Mucosa of descending colon (tissue), 3 donors: ENCODE measurements around the gene COL1A2. TPM values are rescaled to one million over a fixed set of nuclear protein-coding genes. Genes with fewer than 3 reads are reported as not detected.
A peak's percentile ranks its signal among the peaks of the same experiment; 100 is the strongest.

Source experiments
- ATAC-seq: fragments of 200-7000 bp; cut with Tn5 transposase; one replicate; pipeline ENCODE4 v1.9.1; 2020; ENCODE audit warnings: mild to moderate bottlenecking, moderate library complexity
- DNase-seq, 3 donors: peaks; one replicate each; pipeline ENCODE4 v3.0.0-alpha.2; 2020
- H3K36me3 ChIP-seq: fragments of 200-600 bp; one replicate; pipeline ENCODE4 v1.8.0; 2021; ENCODE audit warnings: low read depth, mild to moderate bottlenecking
- H3K4me1 ChIP-seq: fragments of 200-600 bp; one replicate; pipeline ENCODE4 v1.8.0; 2021; ENCODE audit warnings: low read depth, mild to moderate bottlenecking
- H3K4me3 ChIP-seq: fragments of 200-600 bp; one replicate; pipeline ENCODE4 v1.8.0; 2021; ENCODE audit warnings: mild to moderate bottlenecking
- H3K9me3 ChIP-seq: fragments of 200-600 bp; one replicate; pipeline ENCODE4 v1.8.0; 2021; ENCODE audit warnings: mild to moderate bottlenecking
- intact Hi-C, 2 donors: fragments of 100-400 bp; cut with DNase I in 1 of 2; cut with micrococcal nuclease in 1 of 2; formaldehyde crosslinking; loops; one replicate each; pipeline versions ENCODE4 v1.11.0 to v1.11.1; 2022; cut with DNase I, micrococcal nuclease
- total RNA-seq, 3 donors: library from RNA; stranded (reverse); fragmentation: NEBNext Ultra II Directional in 2 of 3; extraction: Animal tissue kit (Norgen Biotek cat#: 25700) in 2 of 3; gene quantifications; one replicate each; pipeline versions ENCODE4 v1.2.1 to v1.2.4, GENCODE V29; 2021 to 2023
- TF ChIP-seq, protein P1 (sequence below): fragments of 200-600 bp; IDR thresholded peaks from one replicate; pipeline ENCODE4 v1.8.0; 2022; ENCODE audit warnings: antibody characterized with exemption, mild to moderate bottlenecking
- donor health status: DM: no; HTN: no; CAD: no; lungs with moderate emphysema.
- donor health status: DM: no; HTN: no; CAD: no.
- donor health status: DM: no; HTN: yes; CAD: no.

COL1A2 gene
- total RNA-seq, 3 donors from 2014 or later = 35.1 to 176 (median 155) TPM

GRCh38 chr7:94374721-94375566, 19.8 kb upstream of the COL1A2 start:
- Histone ChIP-seq H3K9me3 (no peaks in the 10 kb centered on the region), H3K4me1 (no peaks in the 10 kb centered on the region), H3K4me3 (no peak overlapping the region), H3K36me3 (no peaks in the 10 kb centered on the region)
- peak in 1 of 3 donors; percentile 49 for DNase-seq
- peak; percentile 72 for ATAC-seq
- TF ChIP-seq, protein P1, sequence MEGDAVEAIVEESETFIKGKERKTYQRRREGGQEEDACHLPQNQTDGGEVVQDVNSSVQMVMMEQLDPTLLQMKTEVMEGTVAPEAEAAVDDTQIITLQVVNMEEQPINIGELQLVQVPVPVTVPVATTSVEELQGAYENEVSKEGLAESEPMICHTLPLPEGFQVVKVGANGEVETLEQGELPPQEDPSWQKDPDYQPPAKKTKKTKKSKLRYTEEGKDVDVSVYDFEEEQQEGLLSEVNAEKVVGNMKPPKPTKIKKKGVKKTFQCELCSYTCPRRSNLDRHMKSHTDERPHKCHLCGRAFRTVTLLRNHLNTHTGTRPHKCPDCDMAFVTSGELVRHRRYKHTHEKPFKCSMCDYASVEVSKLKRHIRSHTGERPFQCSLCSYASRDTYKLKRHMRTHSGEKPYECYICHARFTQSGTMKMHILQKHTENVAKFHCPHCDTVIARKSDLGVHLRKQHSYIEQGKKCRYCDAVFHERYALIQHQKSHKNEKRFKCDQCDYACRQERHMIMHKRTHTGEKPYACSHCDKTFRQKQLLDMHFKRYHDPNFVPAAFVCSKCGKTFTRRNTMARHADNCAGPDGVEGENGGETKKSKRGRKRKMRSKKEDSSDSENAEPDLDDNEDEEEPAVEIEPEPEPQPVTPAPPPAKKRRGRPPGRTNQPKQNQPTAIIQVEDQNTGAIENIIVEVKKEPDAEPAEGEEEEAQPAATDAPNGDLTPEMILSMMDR = no peak
- intact Hi-C loops = no loop called here

DNA sequence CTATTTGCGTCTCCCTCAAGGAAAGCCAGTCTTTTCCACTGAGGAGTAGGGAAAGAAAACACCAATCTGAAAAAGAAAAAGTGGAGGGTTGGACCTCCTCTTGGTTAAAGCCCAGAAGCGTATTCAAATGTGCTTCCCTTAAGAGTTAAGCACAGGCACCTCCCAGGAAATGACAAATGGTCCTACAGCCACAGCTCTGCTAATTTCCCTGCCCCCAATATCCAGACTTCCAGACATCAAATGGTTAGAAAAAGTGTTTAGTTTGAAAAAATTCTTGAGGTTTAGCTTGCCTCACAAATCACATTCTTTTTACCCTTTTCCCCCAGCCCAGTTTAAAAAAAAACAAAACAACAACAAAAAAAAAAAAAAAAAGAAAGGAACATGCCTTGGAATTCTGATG, 19.0 kb upstream of the COL1A2 start:
- no peak overlapping the region for H3K4me3 ChIP-seq
- TF ChIP-seq, protein P1 = no peak
- H3K36me3 ChIP-seq = no peaks in the 10 kb centered on the region
- no peaks in the 10 kb centered on the region for H3K9me3 ChIP-seq
- H3K4me1 ChIP-seq = no peaks in the 10 kb centered on the region
- DNase-seq (peak in 1 of 3 donors; percentile 23), ATAC-seq (peak; percentile 52)
- intact Hi-C loops = no loop called here

DNA sequence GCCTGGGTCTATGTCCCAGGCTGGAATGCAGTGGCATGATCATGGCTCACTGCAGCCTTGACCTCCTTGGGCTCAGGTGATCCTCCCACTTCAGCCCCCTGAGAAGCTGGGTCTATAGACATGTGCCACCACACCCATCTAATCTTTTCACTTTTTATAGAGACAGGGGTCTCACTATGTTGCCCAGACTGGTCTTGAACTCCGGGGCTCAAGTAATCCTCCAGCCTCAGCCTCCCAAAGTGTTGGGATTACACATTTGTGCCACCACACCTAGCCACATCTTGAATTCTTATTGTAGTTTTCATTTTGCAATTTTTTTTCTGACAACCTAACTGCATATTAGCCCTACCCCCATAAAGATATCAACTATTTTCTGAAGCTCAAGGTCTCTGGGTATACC, 18.4 kb upstream of the COL1A2 start:
- ATAC-seq (no peak), DNase-seq (no peak)
- Histone ChIP-seq H3K4me3 (no peak overlapping the region), H3K4me1 (no peaks in the 10 kb centered on the region), H3K36me3 (no peaks in the 10 kb centered on the region), H3K9me3 (no peaks in the 10 kb centered on the region)
- intact Hi-C loops = no loop called here
- TF ChIP-seq, protein P1 = no peak

DNA sequence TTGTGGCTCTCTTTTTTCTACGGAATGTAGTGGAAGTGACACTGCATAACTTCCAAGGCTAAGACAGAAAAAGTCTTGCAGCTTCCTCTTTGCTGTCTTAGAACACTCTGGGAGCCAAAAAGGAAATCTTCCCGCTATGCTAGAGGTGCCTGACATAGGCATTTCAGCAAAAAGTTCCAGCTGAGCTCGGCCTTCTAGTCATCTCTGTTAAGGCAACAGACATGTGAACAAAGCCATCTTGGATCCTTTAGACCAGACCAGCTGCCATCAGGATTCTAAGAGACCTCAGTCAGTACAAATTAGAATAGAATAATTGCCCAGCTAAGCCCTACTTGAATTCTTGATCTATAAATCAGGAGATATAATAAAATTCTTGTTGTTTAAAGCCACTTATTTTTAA, 16.3 kb upstream of the COL1A2 start:
- Histone ChIP-seq H3K4me1 (no peaks in the 10 kb centered on the region), H3K9me3 (no peaks in the 10 kb centered on the region), H3K36me3 (no peaks in the 10 kb centered on the region), H3K4me3 (no peak overlapping the region)
- no peak for DNase-seq
- intact Hi-C loops = no loop called here
- TF ChIP-seq, protein P1 = no peak
- no peak for ATAC-seq

GRCh38 chr7:94380264-94380663, 14.4 kb upstream of the COL1A2 start:
- Histone ChIP-seq H3K4me3 (no peak overlapping the region), H3K9me3 (no peaks in the 10 kb centered on the region)
- no peak for ATAC-seq

More at GRCh38 chr7:94380264-94380663, 14.4 kb upstream of the COL1A2 start:
- TF ChIP-seq, protein P1 = no peak
- intact Hi-C loops = no loop called here
- H3K4me1 ChIP-seq = no peaks in the 10 kb centered on the region
- H3K36me3 ChIP-seq = no peaks in the 10 kb centered on the region
- DNase-seq = no peak
